Effector memory CD8-positive, alpha-beta T cell (primary cell): ENCODE measurements around the gene YES1.
"Not testable (repeated sequence)": the region's sequence is repeated elsewhere in the genome, so short reads cannot be mapped to it uniquely, and the experiment has no call there.

Experiments used
- ATAC-seq: fragments of 150-1000 bp; cut with Tn5 transposase; replicated peaks from 2 replicates; pipeline ENCODE4 v1.10.0; 2021; ENCODE audit warnings: mild to moderate bottlenecking, moderate library complexity
- DNase-seq, 3 experiments: peaks; one replicate each; pipeline ENCODE4 v3.0.0; 2021
- H3K27ac Mint-ChIP-seq, 2 donors: one replicate each; pipeline ENCODE4 v1.8.0; 2022; ENCODE audit warnings: mild to moderate bottlenecking in 2 of 2, mixed read lengths in 2 of 2, moderate library complexity in 2 of 2
- H3K27me3 Mint-ChIP-seq, 2 donors: one replicate each; pipeline ENCODE4 v1.8.0; 2022; ENCODE audit warnings: mixed read lengths in 2 of 2
- H3K36me3 Mint-ChIP-seq: one replicate; pipeline ENCODE4 v1.8.0; 2022; ENCODE audit warnings: mild to moderate bottlenecking, moderate library complexity, mixed read lengths; ENCODE audit not compliant: insufficient read depth
- H3K4me1 Mint-ChIP-seq, 2 donors: one replicate each; pipeline ENCODE4 v1.8.0; 2022; ENCODE audit warnings: low read depth in 2 of 2, mixed read lengths in 2 of 2
- H3K4me3 Mint-ChIP-seq, 2 donors: one replicate each; pipeline ENCODE4 v1.8.0; 2022; ENCODE audit warnings: mild to moderate bottlenecking in 2 of 2, mixed read lengths in 2 of 2, moderate library complexity in 2 of 2
- H3K9me3 Mint-ChIP-seq, 2 donors: one replicate each; pipeline ENCODE4 v1.8.0; 2022; ENCODE audit warnings: mixed read lengths in 2 of 2

The YES1 gene

DNA sequence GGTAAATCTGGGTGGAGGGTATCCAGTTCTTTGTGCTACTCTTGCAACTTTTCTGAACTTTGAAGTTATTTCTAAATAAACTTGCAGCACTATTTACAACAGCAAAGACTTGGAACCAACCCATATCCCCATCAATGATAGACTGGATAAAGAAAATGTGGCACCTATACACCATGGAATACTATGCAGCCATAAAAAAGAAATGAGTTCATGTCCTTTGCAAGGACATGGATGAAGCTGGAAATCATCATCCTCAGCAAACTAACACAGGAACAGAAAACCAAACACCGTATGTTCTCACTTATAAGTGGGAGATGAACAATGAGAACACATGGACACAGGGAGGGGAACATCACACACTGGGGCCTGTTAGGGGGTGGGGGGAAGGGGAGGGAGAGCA, 16.7 kb downstream of the YES1 start:
- not testable (repeated sequence) for H3K27me3 Mint-ChIP-seq, DNase-seq, H3K27ac Mint-ChIP-seq, H3K4me3 Mint-ChIP-seq, H3K9me3 Mint-ChIP-seq, H3K36me3 Mint-ChIP-seq, ATAC-seq
- peaks cover 13 to 48% of the 10 kb centered on the region in 2 donors for H3K4me1 Mint-ChIP-seq

DNA sequence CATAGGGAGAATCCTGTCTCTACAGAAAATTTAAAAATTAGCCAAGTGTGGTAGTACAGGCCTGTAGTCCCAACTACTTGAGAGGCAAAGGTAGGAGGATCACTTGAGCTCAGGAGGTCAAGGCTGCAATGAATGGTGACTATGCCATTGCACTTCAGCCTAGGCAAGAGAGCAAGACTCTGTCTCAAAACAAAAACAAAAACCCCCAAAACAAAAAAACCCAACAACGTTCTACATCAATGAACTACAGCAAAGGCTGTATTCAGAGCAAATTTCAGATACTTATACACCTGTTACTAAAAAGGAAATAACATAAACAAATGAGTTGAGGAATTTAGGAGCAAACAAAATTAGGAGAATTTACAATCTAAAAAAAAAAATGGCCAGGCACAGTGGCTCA, 22.6 kb downstream of the YES1 start:
- DNase-seq (no peak), ATAC-seq (no peak)
- H3K4me1 Mint-ChIP-seq: peaks cover 14 to 41% of the 10 kb centered on the region in 2 donors
- no peak overlapping the region for H3K27ac Mint-ChIP-seq
- no peaks in the 10 kb centered on the region for H3K27me3 Mint-ChIP-seq
- no peaks in the 10 kb centered on the region for H3K9me3 Mint-ChIP-seq
- H3K36me3 Mint-ChIP-seq: no peaks in the 10 kb centered on the region
- no peak overlapping the region for H3K4me3 Mint-ChIP-seq

DNA sequence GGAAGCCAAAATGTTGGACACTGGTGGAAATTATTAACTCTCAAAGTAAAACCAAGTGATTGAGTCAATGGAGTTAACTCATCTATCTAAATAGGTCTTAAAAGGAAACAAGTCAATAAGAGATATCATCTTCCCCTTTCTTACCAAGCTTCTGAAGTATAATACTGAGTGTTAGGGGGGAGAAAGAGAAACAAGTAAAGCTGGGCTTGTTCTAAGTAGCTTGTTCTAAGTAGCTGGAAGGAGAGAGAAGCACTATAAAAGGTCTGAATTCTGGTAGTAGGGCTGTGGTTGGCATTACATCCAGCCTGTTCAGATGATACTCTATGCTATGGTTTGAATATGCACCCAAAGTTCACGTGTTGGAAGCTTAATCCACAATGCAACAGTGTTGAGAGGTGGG, 26.8 kb downstream of the YES1 start:
- ATAC-seq (no peak), DNase-seq (no peak)
- H3K9me3 Mint-ChIP-seq: no peaks in the 10 kb centered on the region
- no peaks in the 10 kb centered on the region for H3K27me3 Mint-ChIP-seq
- H3K4me1 Mint-ChIP-seq: peaks cover 21 to 50% of the 10 kb centered on the region in 2 donors
- no peaks in the 10 kb centered on the region for H3K36me3 Mint-ChIP-seq
- no peak overlapping the region for H3K4me3 Mint-ChIP-seq
- peak overlapping the region in 1 of 2 donors; percentile 72 for H3K27ac Mint-ChIP-seq

GRCh38 chr18:784470-785172, 27.4 kb downstream of the YES1 start:
- peak overlapping the region in 1 of 2 donors; percentile 72 for H3K27ac Mint-ChIP-seq
- H3K27me3 Mint-ChIP-seq: no peaks in the 10 kb centered on the region
- no peaks in the 10 kb centered on the region for H3K9me3 Mint-ChIP-seq
- H3K36me3 Mint-ChIP-seq: no peaks in the 10 kb centered on the region
- no peak for ATAC-seq
- peaks cover 25 to 56% of the 10 kb centered on the region in 2 donors for H3K4me1 Mint-ChIP-seq
- peak overlapping the region in 1 of 2 donors; percentile 38 for H3K4me3 Mint-ChIP-seq
- DNase-seq: no peak

DNA sequence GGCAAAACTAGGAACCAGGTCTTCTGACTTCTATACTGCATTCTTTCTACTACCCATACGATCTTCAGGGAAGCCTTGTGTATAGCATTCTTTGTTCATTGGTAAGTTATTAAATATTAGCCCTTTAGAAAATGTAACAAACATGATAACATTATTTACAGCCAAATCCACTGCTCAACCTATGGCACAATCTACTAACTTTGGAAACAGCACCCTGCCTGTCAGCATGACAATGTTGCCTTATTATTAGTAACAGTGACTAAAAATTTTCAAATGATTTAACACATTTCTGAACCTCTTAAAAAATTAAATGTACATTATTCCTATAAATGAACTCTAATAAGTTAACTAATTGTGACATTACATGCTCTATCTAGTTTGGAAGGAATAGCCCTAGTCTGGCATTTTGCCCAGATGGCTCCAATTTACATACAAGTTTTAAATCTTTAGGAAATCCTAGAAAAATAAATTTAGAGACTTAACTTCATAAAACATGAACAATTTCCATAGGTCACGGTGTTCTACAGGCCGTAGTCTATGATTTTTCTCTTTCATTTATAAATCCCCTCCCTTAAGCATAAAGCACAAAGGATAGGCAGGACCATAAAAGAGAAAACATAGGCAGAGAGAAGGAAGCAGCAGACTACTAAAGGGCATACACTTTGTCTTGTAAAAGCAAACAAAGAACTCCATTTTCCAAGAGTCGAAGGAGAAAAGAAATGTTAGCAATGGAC, 33.7 kb downstream of the YES1 start:
- Mint-ChIP-seq H3K27ac (no peak overlapping the region), H3K4me3 (no peak overlapping the region), H3K36me3 (peaks cover 11% of the 10 kb centered on the region), H3K27me3 (no peaks in the 10 kb centered on the region), H3K9me3 (no peaks in the 10 kb centered on the region), H3K4me1 (peaks cover 28 to 49% of the 10 kb centered on the region in 2 donors)
- DNase-seq (no peak), ATAC-seq (no peak)

DNA sequence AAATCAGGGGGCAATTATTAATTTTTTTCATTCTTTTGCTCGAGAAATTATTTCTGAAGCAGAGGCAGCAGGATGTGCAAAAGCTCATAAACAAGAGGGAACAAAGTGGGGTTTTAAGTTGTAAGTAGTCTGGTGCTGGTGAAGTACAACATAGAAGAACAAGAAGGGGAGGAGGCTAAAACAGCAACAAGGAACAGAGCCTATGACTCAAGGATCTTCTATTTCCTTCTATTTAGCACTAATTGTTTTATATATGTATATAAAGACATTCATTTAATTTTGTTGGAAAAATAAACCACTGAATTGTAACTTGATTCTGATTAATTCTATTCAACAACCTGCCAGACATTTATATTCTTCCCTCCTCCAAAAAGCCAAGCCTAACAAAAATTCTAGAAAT, 35.0 kb downstream of the YES1 start:
- Mint-ChIP-seq H3K27me3 (no peaks in the 10 kb centered on the region), H3K36me3 (peaks cover 13% of the 10 kb centered on the region), H3K27ac (no peak overlapping the region), H3K4me1 (peaks cover 28 to 48% of the 10 kb centered on the region in 2 donors), H3K4me3 (no peak overlapping the region), H3K9me3 (no peaks in the 10 kb centered on the region)
- no peak for DNase-seq
- ATAC-seq: no peak

- H3K9me3 Mint-ChIP-seq, H3K27ac Mint-ChIP-seq, DNase-seq, ATAC-seq, H3K4me3 Mint-ChIP-seq, H3K27me3 Mint-ChIP-seq: not testable (repeated sequence)
- Mint-ChIP-seq H3K36me3 (peaks cover 14% of the 10 kb centered on the region), H3K4me1 (peaks cover 23 to 40% of the 10 kb centered on the region in 2 donors)
Observed at GRCh38 chr18:776044-776443, 36.0 kb downstream of the YES1 start.

DNA sequence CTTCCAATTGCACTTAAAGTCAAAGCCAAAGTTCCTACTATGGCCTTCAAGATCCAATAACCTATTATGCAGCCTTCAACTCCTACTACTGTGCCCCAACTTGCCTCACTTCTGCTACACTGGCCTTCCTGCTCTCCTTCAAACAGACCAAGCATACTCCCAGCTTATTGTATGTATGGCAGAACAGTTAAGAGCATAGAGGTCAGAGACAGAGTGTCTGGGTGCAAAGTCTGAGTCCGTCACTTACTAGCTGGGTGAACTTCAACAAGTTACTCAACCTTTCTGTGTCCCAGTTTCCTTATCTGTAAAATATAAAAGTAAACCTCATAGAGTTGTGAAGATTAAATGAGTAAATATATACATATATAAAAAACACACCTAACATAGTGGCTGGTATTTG, 37.2 kb downstream of the YES1 start:
- peaks cover 17% of the 10 kb centered on the region for H3K36me3 Mint-ChIP-seq
- no peak for DNase-seq
- H3K27ac Mint-ChIP-seq: peak overlapping the region in 1 of 2 donors; percentile 20
- ATAC-seq: no peak
- no peaks in the 10 kb centered on the region for H3K27me3 Mint-ChIP-seq
- no peak overlapping the region for H3K4me3 Mint-ChIP-seq
- H3K9me3 Mint-ChIP-seq: no peaks in the 10 kb centered on the region
- peaks cover 23 to 29% of the 10 kb centered on the region in 2 donors for H3K4me1 Mint-ChIP-seq

GRCh38 chr18:773980-774624, 37.9 kb downstream of the YES1 start:
- no peak for DNase-seq
- H3K36me3 Mint-ChIP-seq: peaks cover 19% of the 10 kb centered on the region
- no peaks in the 10 kb centered on the region for H3K27me3 Mint-ChIP-seq
- ATAC-seq: no peak
- no peaks in the 10 kb centered on the region for H3K9me3 Mint-ChIP-seq
- H3K4me3 Mint-ChIP-seq: no peak overlapping the region
- peak overlapping the region; percentile 0 to 20 for H3K27ac Mint-ChIP-seq
- peaks cover 21 to 27% of the 10 kb centered on the region in 2 donors for H3K4me1 Mint-ChIP-seq

DNA sequence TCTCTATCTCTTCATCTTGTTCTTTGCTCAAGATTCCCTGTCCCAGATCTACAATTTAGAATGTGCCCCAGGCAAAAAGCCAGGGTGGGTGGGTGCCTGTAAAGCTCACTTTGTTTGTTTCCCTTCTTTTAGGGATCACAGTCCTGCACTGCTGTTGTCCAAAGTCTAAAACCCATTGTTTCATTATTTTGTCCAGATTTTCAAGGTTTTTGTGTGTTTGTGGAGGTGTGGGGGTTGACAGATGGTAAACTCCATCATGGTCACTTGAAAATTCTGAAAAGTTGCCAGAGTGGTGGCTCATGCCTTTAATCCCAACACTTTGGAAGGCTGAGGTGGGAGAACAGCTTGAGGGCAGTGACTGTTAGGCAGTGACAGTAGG, 41.5 kb downstream of the YES1 start:
- Mint-ChIP-seq H3K4me1 (peaks cover 16 to 17% of the 10 kb centered on the region in 2 donors), H3K36me3 (peaks cover 12% of the 10 kb centered on the region), H3K27ac (peak overlapping the region in 1 of 2 donors; percentile 2), H3K4me3 (no peak overlapping the region), H3K9me3 (no peaks in the 10 kb centered on the region), H3K27me3 (no peaks in the 10 kb centered on the region)
- DNase-seq (no peak), ATAC-seq (no peak)

GRCh38 chr18:767961-768360, 44.1 kb downstream of the YES1 start:
- Mint-ChIP-seq H3K36me3 (peaks cover 16% of the 10 kb centered on the region), H3K27ac (no peak overlapping the region), H3K4me1 (peaks cover 8 to 15% of the 10 kb centered on the region in 2 donors), H3K27me3 (no peaks in the 10 kb centered on the region), H3K9me3 (no peaks in the 10 kb centered on the region), H3K4me3 (no peak overlapping the region)
- ATAC-seq (no peak), DNase-seq (no peak)

- Mint-ChIP-seq H3K27ac (no peak overlapping the region), H3K27me3 (no peaks in the 10 kb centered on the region)
- no peak for ATAC-seq
Observed at GRCh38 chr18:767084-767882, 44.8 kb downstream of the YES1 start.

GRCh38 chr18:766550-766860, 45.5 kb downstream of the YES1 start:
- ATAC-seq: no peak
- peaks cover 13% of the 10 kb centered on the region for H3K36me3 Mint-ChIP-seq
- no peaks in the 10 kb centered on the region for H3K27me3 Mint-ChIP-seq
- no peak overlapping the region for H3K4me3 Mint-ChIP-seq
- no peak overlapping the region for H3K27ac Mint-ChIP-seq
- H3K4me1 Mint-ChIP-seq: peaks cover 7 to 20% of the 10 kb centered on the region in 2 donors
- no peaks in the 10 kb centered on the region for H3K9me3 Mint-ChIP-seq
- no peak for DNase-seq

More at GRCh38 chr18:767084-767882, 44.8 kb downstream of the YES1 start:
- Mint-ChIP-seq H3K4me1 (peaks cover 5 to 19% of the 10 kb centered on the region in 2 donors), H3K36me3 (peaks cover 16% of the 10 kb centered on the region), H3K4me3 (no peak overlapping the region), H3K9me3 (no peaks in the 10 kb centered on the region)
- no peak for DNase-seq
